Measurements from ENCODE around the gene MVB12B.
"Not testable (repeated sequence)": the region's sequence is repeated elsewhere in the genome, so short reads cannot be mapped to it uniquely, and the experiment has no call there.

The MVB12B gene

GRCh38 chr9:126465977-126466376 lies 139.3 kb downstream of the MVB12B start:
- in situ Hi-C loops (cut with MboI; ENCODE audit: low sequenced_read_pairs), result no loop called here

GRCh38 chr9:126468141-126468825 lies 141.7 kb downstream of the MVB12B start:
- in situ Hi-C loops (cut with MboI; ENCODE audit: low sequenced_read_pairs), result no loop called here

GRCh38 chr9:126470241-126470993 lies 143.8 kb downstream of the MVB12B start:
- in situ Hi-C loops (cut with MboI; ENCODE audit: low sequenced_read_pairs), result no loop called here

- in situ Hi-C loops (cut with MboI; ENCODE audit: low sequenced_read_pairs), result no loop called here
Observed at GRCh38 chr9:126471084-126471624, 144.5 kb downstream of the MVB12B start.

GRCh38 chr9:126472198-126472947 lies 145.7 kb downstream of the MVB12B start:
- in situ Hi-C loops (cut with MboI; ENCODE audit: low sequenced_read_pairs), result no loop called here

DNA sequence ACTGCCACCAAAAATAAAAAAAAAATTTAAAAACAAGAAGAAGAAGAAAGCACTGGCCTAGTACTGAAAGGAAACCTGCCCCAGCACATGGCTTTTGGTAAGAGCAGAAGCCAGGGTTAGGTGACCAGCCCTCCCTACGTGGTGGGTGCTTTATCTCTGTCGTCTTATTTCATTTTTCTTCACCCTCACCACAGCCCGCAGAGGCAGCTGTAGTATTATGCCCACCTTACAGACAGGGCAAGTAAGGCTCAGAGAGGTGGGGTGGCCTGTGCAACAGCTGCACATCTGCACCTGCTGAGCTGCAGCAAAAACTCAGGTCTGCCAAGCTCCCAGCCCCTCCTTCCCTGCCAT lies 146.3 kb downstream of the MVB12B start:
- in situ Hi-C loops (cut with MboI; ENCODE audit: low sequenced_read_pairs), result no loop called here

GRCh38 chr9:126474206-126474765 lies 147.7 kb downstream of the MVB12B start:
- in situ Hi-C loops (cut with MboI; ENCODE audit: low sequenced_read_pairs), result no loop called here

- in situ Hi-C loops (cut with MboI; ENCODE audit: low sequenced_read_pairs), result no loop called here
Observed at GRCh38 chr9:126474786-126475485, 148.3 kb downstream of the MVB12B start.

DNA sequence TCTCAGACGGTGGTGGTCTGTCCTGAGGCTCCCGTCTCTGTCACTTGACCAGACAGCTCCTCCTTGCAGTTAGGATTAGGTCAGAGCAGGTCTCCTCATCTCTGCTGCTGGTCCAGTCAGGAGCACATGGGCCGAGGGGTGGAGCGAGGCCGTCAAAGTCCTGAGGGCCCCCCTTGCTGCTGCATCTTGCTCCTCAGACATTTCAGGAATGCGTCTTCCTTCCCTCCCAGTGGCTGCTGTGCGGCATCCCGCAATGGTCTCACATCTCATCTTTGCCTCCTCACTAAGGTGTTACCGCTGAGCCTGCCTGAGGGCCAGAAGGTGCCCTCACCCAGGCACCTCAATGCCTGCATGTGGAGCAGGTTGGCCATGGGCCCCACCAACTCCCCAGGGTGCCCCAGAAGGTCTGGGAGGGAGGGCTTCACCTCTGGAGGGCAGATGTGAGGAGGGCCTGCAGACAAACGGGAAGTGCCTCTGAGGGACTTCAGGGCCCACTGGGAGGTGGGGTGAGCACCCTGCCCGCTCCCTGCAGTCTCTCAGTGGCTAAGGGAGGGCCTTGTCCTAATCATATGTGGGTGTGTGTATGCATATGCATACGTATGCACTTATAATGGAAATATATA lies 149.4 kb downstream of the MVB12B start:
- in situ Hi-C loops (cut with MboI; ENCODE audit: low sequenced_read_pairs), result no loop called here

- in situ Hi-C loops (cut with MboI; ENCODE audit: low sequenced_read_pairs), result not testable (repeated sequence)
Observed at GRCh38 chr9:126477432-126477831, 150.8 kb downstream of the MVB12B start.

GRCh38 chr9:126478216-126478981 lies 151.8 kb downstream of the MVB12B start:
- in situ Hi-C loops (cut with MboI; ENCODE audit: low sequenced_read_pairs), result no loop called here

GRCh38 chr9:126479515-126479914 lies 152.9 kb downstream of the MVB12B start:
- in situ Hi-C loops (cut with MboI; ENCODE audit: low sequenced_read_pairs), result no loop called here

GRCh38 chr9:126480813-126481212 lies 154.2 kb downstream of the MVB12B start:
- in situ Hi-C loops (cut with MboI; ENCODE audit: low sequenced_read_pairs), result no loop called here

DNA sequence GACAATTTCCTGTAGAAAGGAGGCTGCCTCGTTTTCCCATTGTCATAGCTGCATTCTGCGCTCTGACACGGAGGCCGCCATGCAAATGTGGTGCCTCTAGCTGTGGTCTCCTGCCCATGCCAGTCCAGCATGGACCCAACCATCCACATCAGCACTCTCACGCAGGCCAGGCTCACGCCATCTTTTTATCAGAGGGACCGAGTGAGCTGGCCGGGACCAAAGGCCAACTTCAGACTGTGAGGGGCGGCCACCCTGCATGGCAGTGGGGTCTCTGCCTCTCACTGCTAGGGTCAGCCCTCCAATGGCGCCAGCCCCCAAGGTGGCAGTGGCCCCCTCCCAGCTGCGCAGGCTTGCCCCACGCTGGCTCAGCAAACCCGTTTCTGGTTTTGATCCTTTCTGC lies 155.2 kb downstream of the MVB12B start:
- in situ Hi-C loops (cut with MboI; ENCODE audit: low sequenced_read_pairs), result no loop called here

GRCh38 chr9:126482361-126483044 lies 155.9 kb downstream of the MVB12B start:
- in situ Hi-C loops (cut with MboI; ENCODE audit: low sequenced_read_pairs), result no loop called here

DNA sequence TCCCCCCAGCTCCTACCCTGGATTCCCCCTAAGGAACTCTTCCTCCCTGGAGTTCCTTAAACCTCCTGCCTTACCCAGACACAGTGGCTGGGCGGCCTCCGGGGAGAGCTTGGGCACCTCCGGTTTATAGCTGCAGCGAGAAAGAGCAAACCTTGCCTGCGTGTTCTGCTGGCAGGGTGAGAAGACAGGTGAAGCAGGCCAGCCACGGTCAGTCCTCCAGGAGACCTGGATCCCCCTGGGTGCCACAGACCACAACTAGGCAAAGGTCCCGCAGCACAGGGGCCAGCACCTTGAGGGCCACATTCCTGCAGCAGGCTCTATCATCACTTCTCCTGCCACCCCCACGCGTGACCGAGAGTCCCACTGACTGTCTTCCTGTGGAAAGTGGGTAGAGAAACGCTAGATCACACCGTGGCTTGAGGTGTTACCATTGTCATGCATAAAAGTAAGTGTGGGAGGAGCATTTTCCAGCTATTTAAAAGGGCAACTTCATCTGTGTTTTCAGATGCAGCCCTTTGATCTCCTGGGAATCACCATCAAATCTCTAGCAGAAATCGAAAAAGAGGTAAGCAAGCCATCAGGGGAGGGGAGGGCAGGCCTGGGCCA lies 156.9 kb downstream of the MVB12B start:
- in situ Hi-C loops (cut with MboI; ENCODE audit: low sequenced_read_pairs), result no loop called here

- in situ Hi-C loops (cut with MboI; ENCODE audit: low sequenced_read_pairs), result no loop called here
Observed at GRCh38 chr9:126485662-126486061, 159.0 kb downstream of the MVB12B start.

GRCh38 chr9:126486276-126486675 lies 159.6 kb downstream of the MVB12B start:
- in situ Hi-C loops (cut with MboI; ENCODE audit: low sequenced_read_pairs), result no loop called here

Measured in hTERT RPE-1 (cell line).